Skeletal muscle tissue (tissue), 4 donors: ENCODE measurements around the gene STAG1. TPM values are rescaled to one million over a fixed set of nuclear protein-coding genes. Genes with fewer than 3 reads are reported as not detected.
A peak's percentile ranks its signal among the peaks of the same experiment; 100 is the strongest.
"Not testable (repeated sequence)": the region's sequence is repeated elsewhere in the genome, so short reads cannot be mapped to it uniquely, and the experiment has no call there.

ENCODE experiments used
- H3K27ac ChIP-seq: one replicate; pipeline ENCODE4 v1.7.0; 2013; ENCODE audit warnings: mild to moderate bottlenecking, low read depth, low read length, inconsistent platforms
- H3K27me3 ChIP-seq, 3 donors: one replicate each; pipeline ENCODE4 v1.7.0; 2013; ENCODE audit warnings: low read length in 3 of 3; ENCODE audit not compliant: control insufficient read depth in 3 of 3, insufficient read depth in 3 of 3
- H3K36me3 ChIP-seq, 3 donors: one replicate each; pipeline ENCODE4 v1.7.0; 2013; ENCODE audit warnings: low read length in 3 of 3; ENCODE audit not compliant: control insufficient read depth in 3 of 3, insufficient read depth in 3 of 3
- H3K4me1 ChIP-seq, 3 donors: one replicate each; pipeline ENCODE4 v1.7.0; 2013; ENCODE audit warnings: low read length in 3 of 3, mild to moderate bottlenecking in 3 of 3; ENCODE audit not compliant: control insufficient read depth in 3 of 3, insufficient read depth in 3 of 3
- H3K4me3 ChIP-seq, 3 donors: one replicate each; pipeline ENCODE4 v1.7.0; 2013; ENCODE audit warnings: low read length in 3 of 3
- H3K9ac ChIP-seq, 3 donors: one replicate each; pipeline ENCODE4 v1.7.0; 2013; ENCODE audit warnings: low read length in 3 of 3, mild to moderate bottlenecking in 3 of 3, moderate library complexity in 2 of 3, low read depth in 1 of 3
- H3K9me3 ChIP-seq, 3 donors: one replicate each; pipeline ENCODE4 v1.7.0; 2013; ENCODE audit warnings: low read length in 3 of 3; ENCODE audit not compliant: control insufficient read depth in 3 of 3
- total RNA-seq: library from RNA; depleted of rRNA; stranded (reverse); fragments of >200 nt; gene quantifications from one replicate; pipeline ENCODE4 v1.2.3, GENCODE V29; 2014
- donor health status: Osteomylitis.

STAG1 gene
- total RNA-seq, 1 donor from 2014 or later = 68.4 TPM

DNA sequence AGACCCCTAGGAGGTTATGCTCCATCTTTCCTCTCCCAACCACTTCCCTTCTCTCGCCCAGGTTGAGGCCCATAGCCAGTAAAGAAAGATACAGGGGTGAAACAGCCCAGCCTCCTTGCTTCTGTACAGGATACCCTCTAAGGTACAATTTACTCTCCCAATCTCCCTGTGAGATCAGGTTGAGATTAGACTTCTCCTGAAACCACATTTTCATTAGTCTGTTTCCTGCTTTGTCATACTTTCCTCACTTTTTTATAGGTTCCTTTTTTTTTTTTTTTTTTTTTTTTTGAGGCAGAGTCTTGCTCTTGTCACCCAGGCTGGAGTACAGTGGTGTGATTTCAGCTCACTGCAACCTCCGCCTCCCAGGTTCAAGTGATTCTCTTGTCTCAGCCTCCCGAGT is 277.3 kb downstream of the STAG1 start:
- H3K36me3 ChIP-seq = peaks cover 0 to 15% (median 14%) of the 10 kb centered on the region in 3 donors
- H3K4me3 ChIP-seq, H3K27me3 ChIP-seq, H3K4me1 ChIP-seq, H3K9ac ChIP-seq, H3K9me3 ChIP-seq, H3K27ac ChIP-seq: not testable (repeated sequence)

DNA sequence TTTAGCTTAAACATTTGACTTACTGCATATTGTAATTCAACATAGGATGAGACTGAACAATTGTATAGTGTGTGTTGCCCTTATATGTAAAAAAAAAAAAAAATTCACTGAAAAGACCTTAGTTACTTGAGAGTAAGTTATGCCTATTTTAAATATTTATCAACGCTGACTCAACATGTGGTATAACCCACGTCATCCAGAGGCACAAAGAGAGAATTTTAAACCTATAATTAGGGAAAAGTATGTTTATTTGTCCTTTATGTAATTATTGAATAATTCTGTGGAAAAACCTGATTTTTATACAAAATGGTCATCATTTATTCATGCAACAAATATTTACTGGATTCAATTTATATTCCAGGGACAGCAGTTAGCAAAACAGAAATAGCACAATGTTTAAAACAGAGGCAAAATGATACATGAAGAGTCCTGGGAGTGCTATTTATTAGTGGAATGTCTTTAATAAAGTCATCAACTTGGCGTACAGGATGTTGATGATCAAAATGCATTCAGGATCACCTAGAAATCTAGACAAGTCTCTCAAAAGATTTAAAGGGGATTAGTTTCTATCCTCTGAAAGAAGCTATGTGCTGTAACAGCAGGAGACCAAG is 278.4 kb downstream of the STAG1 start:
- Histone ChIP-seq H3K9me3 (no peaks in the 10 kb centered on the region), H3K27ac (no peak overlapping the region), H3K4me1 (no peaks in the 10 kb centered on the region), H3K36me3 (peaks cover 0 to 15% (median 14%) of the 10 kb centered on the region in 3 donors), H3K27me3 (no peaks in the 10 kb centered on the region), H3K9ac (no peak overlapping the region), H3K4me3 (no peak overlapping the region)

DNA sequence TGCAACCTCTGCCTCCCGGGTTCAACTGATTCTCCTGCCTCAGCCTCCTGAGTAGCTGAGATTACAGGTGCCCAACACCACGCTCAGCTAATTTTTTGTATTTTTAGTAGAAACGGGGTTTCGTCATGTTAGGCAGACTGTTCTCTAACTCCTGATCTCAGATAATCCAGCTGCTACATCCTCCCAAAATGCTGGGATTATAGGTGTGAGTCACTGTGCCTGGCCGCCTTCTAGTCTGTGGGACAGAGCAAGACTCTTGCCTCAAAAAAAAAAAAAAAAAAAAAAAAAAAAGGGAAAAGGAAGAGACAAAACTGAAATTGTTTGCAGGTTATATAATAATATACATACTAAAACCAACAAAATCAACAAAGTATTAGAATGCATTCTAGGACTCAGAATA is 286.9 kb downstream of the STAG1 start:
- Histone ChIP-seq H3K9ac (no peak overlapping the region), H3K36me3 (peaks cover 0 to 3% (median 2%) of the 10 kb centered on the region in 3 donors), H3K4me3 (no peak overlapping the region), H3K27me3 (no peaks in the 10 kb centered on the region), H3K4me1 (no peaks in the 10 kb centered on the region), H3K27ac (no peak overlapping the region), H3K9me3 (no peaks in the 10 kb centered on the region)

DNA sequence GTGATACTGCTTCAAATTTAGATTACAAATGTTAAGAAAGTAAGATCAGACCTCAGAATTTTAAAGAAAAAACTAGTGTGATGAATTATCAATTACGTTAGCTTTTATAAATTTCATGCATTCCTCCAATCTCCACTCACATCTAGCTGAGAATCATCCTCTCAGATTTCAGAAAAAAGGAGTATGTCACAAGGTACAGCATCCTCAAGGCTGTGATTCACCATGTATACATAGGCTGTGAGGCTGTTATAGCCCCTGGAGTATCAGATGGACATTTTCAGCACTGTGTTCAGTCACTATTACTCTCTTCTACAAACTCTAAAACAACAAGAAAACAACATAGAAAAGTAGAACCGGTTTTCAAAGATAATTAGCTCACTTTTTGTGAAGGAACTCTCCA is 287.7 kb downstream of the STAG1 start:
- peaks cover 0 to 3% (median 2%) of the 10 kb centered on the region in 3 donors for H3K36me3 ChIP-seq
- H3K4me1 ChIP-seq = no peaks in the 10 kb centered on the region
- no peak overlapping the region for H3K4me3 ChIP-seq
- no peak overlapping the region for H3K27ac ChIP-seq
- H3K27me3 ChIP-seq = no peaks in the 10 kb centered on the region
- no peak overlapping the region for H3K9ac ChIP-seq
- H3K9me3 ChIP-seq = no peaks in the 10 kb centered on the region

DNA sequence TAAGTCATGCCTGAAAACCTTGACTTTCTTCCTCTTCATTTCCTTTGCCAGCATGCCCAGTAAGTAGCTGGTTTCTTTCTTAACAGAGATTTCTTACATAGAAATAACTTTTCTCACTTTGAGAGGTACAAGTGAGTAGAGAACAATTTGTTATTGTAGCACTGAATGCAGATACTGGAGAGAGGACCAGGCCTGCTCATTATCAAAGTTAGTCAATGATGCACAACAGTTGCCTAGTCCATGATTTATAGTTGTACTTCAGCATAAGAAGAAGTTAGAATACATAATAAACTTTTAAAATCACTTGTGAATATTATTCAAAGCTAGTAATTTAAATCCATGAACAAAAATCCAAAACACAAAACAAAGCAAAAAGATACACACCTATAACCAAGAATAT is 289.0 kb downstream of the STAG1 start:
- no peaks in the 10 kb centered on the region for H3K9me3 ChIP-seq
- no peak overlapping the region for H3K9ac ChIP-seq
- H3K27ac ChIP-seq = no peak overlapping the region
- H3K27me3 ChIP-seq = no peaks in the 10 kb centered on the region
- peaks cover 0 to 3% (median 2%) of the 10 kb centered on the region in 3 donors for H3K36me3 ChIP-seq
- no peaks in the 10 kb centered on the region for H3K4me1 ChIP-seq
- no peak overlapping the region for H3K4me3 ChIP-seq

DNA sequence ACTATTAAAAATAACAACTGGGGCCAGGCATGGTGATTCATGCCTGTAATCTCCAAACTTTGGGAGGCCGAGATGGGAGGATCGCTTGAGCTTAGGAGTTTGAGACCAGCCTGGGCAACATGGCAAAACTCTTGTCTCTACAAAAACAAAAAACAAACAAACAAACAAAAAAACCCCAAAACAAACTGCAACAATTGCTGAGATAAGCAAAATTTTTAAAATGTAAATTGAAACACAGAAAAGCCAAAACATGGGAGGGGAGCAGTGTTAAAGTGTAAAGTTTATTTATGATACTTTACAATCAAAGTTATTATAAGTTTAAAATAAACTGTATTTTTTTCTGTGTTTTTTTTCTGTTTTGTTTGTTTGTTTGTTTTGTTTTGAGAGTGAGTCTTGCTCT is 294.4 kb downstream of the STAG1 start:
- H3K9ac ChIP-seq = no peak overlapping the region
- no peaks in the 10 kb centered on the region for H3K27me3 ChIP-seq
- no peak overlapping the region for H3K27ac ChIP-seq
- peaks cover 2 to 14% (median 8%) of the 10 kb centered on the region in 3 donors for H3K36me3 ChIP-seq
- no peak overlapping the region for H3K4me3 ChIP-seq
- H3K9me3 ChIP-seq = peaks cover 0 to 16% (median 2%) of the 10 kb centered on the region in 3 donors
- no peaks in the 10 kb centered on the region for H3K4me1 ChIP-seq

DNA sequence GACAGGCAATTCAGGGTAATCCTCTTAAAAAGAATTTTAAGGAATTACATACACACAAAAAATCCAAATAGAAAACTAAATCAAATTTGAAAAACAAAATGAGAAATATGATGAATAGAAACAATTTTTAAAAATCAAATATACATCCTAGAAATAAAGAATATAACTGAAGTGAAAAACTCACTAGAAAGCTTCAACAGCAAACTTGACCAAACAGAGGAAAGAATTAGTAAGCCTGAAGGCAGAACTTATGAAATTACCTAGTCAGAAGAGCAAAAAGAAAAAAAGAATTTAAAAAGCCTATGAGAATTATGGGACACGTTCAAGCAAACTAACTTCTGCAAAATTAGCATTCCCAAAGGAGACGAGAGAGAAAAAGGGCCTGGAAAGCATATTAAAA is 296.0 kb downstream of the STAG1 start:
- Histone ChIP-seq H3K4me1 (no peaks in the 10 kb centered on the region), H3K9me3 (peaks cover 0 to 16% (median 2%) of the 10 kb centered on the region in 3 donors), H3K36me3 (peaks cover 5 to 14% (median 14%) of the 10 kb centered on the region in 3 donors), H3K9ac (no peak overlapping the region), H3K4me3 (peak overlapping the region in 1 of 3 donors; percentile 10), H3K27me3 (no peaks in the 10 kb centered on the region), H3K27ac (no peak overlapping the region)

DNA sequence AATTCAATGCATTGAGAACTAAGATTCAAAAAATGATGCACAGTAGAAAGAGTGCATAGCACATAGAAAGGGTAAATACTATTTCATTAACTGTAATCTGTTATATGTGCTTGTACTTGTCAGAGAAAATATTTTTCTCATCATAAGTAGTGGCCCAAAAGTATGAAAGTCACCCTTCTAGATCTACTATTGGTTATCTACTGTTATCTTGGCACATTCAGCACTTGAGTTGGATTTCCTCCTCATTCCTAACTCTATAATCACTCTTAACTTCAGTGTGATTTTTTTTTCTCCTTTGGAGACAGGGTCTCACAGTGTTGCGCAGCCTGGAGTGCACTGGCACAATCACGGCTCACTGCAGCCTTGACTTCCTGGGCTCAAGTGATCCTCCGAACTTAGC is 307.6 kb downstream of the STAG1 start:
- Histone ChIP-seq H3K4me1 (no peaks in the 10 kb centered on the region), H3K27ac (no peak overlapping the region), H3K27me3 (no peaks in the 10 kb centered on the region), H3K9ac (no peak overlapping the region), H3K36me3 (peaks cover 5 to 23% (median 19%) of the 10 kb centered on the region in 3 donors), H3K9me3 (no peaks in the 10 kb centered on the region), H3K4me3 (no peak overlapping the region)

DNA sequence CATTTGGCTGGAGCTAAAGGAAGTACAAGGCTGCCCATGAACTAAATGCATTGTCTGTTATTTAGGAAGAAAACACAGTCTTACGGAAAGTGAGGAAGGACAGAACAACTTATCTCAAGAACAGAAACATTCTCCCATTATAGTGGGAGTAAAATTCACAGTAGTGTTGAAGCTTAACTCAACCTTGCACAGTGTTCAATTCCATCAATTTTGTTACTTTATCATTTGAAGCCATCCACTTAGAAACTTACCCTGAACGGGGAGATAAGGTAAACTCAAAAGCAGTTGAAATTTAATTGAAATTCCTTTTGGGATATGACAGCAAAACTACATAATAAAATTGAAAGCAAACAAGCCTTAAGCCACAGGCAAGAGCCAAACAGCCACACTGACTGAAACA is 315.1 kb downstream of the STAG1 start:
- Histone ChIP-seq H3K9me3 (no peaks in the 10 kb centered on the region), H3K4me1 (no peaks in the 10 kb centered on the region), H3K36me3 (peaks cover 2 to 11% (median 8%) of the 10 kb centered on the region in 3 donors), H3K27me3 (no peaks in the 10 kb centered on the region), H3K27ac (no peak overlapping the region), H3K9ac (no peak overlapping the region), H3K4me3 (no peak overlapping the region)

DNA sequence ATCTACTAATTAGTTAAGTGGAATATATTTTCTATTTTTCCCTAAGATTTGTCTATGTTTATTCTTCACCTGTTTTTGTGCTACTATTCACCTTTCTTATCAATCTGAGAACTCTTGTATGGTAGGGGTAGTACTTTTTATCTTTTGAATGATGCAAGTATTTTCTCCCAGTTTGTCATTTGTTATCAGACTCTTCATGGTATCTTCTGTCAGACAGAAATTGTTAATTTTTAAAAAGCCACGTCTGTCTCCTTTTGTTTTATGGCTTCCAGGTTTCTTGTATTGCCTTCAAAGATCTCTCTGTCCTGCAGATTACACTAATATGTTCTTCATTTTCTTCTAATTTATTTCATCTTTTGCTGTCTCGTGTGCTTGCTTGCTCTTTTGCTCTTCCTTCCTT is 317.7 kb downstream of the STAG1 start:
- H3K27me3 ChIP-seq = no peaks in the 10 kb centered on the region
- no peak overlapping the region for H3K27ac ChIP-seq
- no peaks in the 10 kb centered on the region for H3K9me3 ChIP-seq
- no peak overlapping the region for H3K9ac ChIP-seq
- peaks cover 0 to 4% (median 0%) of the 10 kb centered on the region in 3 donors for H3K36me3 ChIP-seq
- no peaks in the 10 kb centered on the region for H3K4me1 ChIP-seq
- H3K4me3 ChIP-seq = no peak overlapping the region
